ENCODE results near the gene NUMBL. TPM values are rescaled to one million over a fixed set of nuclear protein-coding genes. Genes with fewer than 3 reads are reported as not detected.

NUMBL gene
- total RNA-seq, 2 experiments from 2014 or later = 4.9 to 8.9 TPM

DNA sequence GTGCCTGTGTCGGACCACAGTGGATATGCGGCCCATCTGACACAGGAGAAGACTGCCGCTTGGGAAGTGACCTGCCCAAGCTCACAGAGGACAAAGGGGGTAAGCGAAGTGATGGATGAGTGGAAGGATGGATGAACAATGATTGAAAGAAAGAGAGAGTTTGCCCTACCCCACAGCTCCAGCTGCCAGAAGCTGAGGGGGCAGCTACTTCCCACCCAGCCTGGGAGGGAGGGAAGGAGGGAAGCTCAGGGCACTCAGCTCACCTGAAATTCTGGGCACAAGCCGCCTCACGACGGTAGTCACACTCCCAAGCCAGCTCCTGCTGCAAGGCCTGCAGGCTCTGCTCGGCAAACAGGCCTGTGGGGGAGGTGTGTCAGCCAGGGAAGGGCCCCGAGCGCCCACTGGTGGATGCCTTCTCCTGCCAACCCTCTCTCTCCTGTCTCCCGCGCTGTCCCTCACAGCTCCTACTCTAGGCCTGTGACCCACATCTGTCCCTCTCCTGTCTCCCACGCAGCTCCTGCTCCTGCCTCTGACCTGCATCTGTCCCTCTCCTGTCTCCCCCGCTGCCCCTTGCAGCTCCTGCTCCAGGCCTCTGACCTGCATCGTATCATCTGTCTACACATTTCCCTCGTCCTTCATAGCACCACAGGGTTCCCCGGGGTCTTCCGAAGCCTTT is 12.0 kb upstream of the NUMBL start:
- H3K4me3 ChIP-seq (ENCODE audit: low read depth, low read length, poor library complexity, severe bottlenecking) = no peak overlapping the region
- no TSS peak for BruUV-seq (replicated peaks)
- DNase-seq (ENCODE audit: low spot score) = no peak
- peaks cover 28% of the 10 kb centered on the region for H3K36me3 ChIP-seq (ENCODE audit: insufficient read depth, low read length)
- no peaks in the 10 kb centered on the region for H3K4me1 ChIP-seq (ENCODE audit: insufficient read depth, low read length, poor library complexity, severe bottlenecking)
- no peaks in the 10 kb centered on the region for H3K9me3 ChIP-seq (ENCODE audit: low read length)
- no peak overlapping the region for H3K27ac ChIP-seq (ENCODE audit: low read depth, low read length, poor library complexity, severe bottlenecking)
- no peak overlapping the region for H2AFZ ChIP-seq (ENCODE audit: low read length)
- POLR2A ChIA-PET = no interaction called here
- no peaks in the 10 kb centered on the region for H3K9me2 ChIP-seq (ENCODE audit: insufficient read depth, low read length)
- intact Hi-C loops (cut with micrococcal nuclease; ENCODE audit: unreplicated experiment) = no loop called here
- H3K4me2 ChIP-seq (ENCODE audit: low read length) = no peak overlapping the region
- H3K79me2 ChIP-seq (ENCODE audit: insufficient read depth, low read depth, low read length) = no peaks in the 10 kb centered on the region
- H4K20me1 ChIP-seq (ENCODE audit: insufficient read depth, low read length) = no peaks in the 10 kb centered on the region
- CTCF ChIA-PET (ENCODE audit: unreplicated experiment) = no interaction called here
- TF ChIP-seq EZH2phosphoT487 (IDR thresholded peaks at IDR 0.05; ENCODE audit: borderline replicate concordance, low read depth, low read length) = no peak
- TF ChIP-seq, protein P1, sequence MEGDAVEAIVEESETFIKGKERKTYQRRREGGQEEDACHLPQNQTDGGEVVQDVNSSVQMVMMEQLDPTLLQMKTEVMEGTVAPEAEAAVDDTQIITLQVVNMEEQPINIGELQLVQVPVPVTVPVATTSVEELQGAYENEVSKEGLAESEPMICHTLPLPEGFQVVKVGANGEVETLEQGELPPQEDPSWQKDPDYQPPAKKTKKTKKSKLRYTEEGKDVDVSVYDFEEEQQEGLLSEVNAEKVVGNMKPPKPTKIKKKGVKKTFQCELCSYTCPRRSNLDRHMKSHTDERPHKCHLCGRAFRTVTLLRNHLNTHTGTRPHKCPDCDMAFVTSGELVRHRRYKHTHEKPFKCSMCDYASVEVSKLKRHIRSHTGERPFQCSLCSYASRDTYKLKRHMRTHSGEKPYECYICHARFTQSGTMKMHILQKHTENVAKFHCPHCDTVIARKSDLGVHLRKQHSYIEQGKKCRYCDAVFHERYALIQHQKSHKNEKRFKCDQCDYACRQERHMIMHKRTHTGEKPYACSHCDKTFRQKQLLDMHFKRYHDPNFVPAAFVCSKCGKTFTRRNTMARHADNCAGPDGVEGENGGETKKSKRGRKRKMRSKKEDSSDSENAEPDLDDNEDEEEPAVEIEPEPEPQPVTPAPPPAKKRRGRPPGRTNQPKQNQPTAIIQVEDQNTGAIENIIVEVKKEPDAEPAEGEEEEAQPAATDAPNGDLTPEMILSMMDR (conservative IDR thresholded peaks at IDR 0.05; ENCODE audit: low read length) = no peak

DNA sequence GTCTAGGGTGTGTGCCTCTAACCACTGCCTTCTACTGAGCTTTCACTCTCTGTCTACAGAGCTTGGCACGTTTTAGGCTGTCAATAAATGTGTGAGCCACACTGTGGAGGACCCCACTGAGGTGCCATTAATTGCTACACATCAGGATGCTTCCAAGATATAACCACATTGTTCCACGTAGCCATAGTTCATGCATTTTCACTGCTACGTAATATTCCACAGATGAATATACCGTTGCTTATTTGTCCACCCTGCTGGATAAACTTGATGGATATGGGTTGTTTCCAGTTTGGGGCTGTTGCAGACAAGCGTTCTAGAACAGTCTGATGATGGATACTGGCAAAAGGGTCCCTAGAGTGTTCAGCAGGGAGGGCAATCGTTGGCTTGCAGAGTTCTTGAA is 11.3 kb upstream of the NUMBL start:
- DNase-seq (ENCODE audit: low spot score) = no peak
- intact Hi-C loops (cut with micrococcal nuclease; ENCODE audit: unreplicated experiment) = no loop called here
- Histone ChIP-seq H3K4me2 (ENCODE audit: low read length) (no peak overlapping the region), H3K4me3 (ENCODE audit: low read depth, low read length, poor library complexity, severe bottlenecking) (no peak overlapping the region), H3K36me3 (ENCODE audit: insufficient read depth, low read length) (peaks cover 27% of the 10 kb centered on the region), H3K9me2 (ENCODE audit: insufficient read depth, low read length) (no peaks in the 10 kb centered on the region), H3K9me3 (ENCODE audit: low read length) (no peaks in the 10 kb centered on the region), H4K20me1 (ENCODE audit: insufficient read depth, low read length) (no peaks in the 10 kb centered on the region), H3K4me1 (ENCODE audit: insufficient read depth, low read length, poor library complexity, severe bottlenecking) (no peaks in the 10 kb centered on the region), H3K79me2 (ENCODE audit: insufficient read depth, low read depth, low read length) (no peaks in the 10 kb centered on the region), H3K27ac (ENCODE audit: low read depth, low read length, poor library complexity, severe bottlenecking) (no peak overlapping the region), H2AFZ (ENCODE audit: low read length) (no peak overlapping the region)
- POLR2A ChIA-PET = no interaction called here
- TF ChIP-seq, protein P1 (conservative IDR thresholded peaks at IDR 0.05; ENCODE audit: low read length) = no peak
- no peak for TF ChIP-seq EZH2phosphoT487 (IDR thresholded peaks at IDR 0.05; ENCODE audit: borderline replicate concordance, low read depth, low read length)
- BruUV-seq (replicated peaks) = no TSS peak
- CTCF ChIA-PET (ENCODE audit: unreplicated experiment) = no interaction called here

DNA sequence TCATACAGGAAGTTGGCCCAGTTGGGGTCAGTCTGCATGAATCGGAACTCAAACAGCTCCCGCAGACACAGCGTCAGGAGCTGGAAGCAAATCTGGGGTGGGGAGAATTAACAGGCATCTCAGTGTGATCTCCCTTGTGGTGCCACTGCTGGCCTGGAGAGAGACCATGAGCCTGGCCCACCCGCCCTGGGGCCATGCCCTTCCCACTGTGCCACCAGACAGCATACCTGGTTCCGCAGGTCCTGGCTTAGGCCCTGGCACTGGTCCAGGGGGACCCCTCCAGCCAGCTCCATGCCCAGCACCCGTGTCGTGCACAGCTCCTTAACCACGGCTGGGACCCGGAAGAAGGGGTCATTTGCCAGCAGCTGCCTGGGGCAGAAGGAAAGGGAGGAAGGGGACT is 9.6 kb upstream of the NUMBL start:
- ChIA-PET CTCF (ENCODE audit: unreplicated experiment) (no interaction called here), POLR2A (no interaction called here)
- Histone ChIP-seq H3K9me2 (ENCODE audit: insufficient read depth, low read length) (no peaks in the 10 kb centered on the region), H3K4me1 (ENCODE audit: insufficient read depth, low read length, poor library complexity, severe bottlenecking) (no peaks in the 10 kb centered on the region), H2AFZ (ENCODE audit: low read length) (no peak overlapping the region), H3K27ac (ENCODE audit: low read depth, low read length, poor library complexity, severe bottlenecking) (no peak overlapping the region), H3K79me2 (ENCODE audit: insufficient read depth, low read depth, low read length) (no peaks in the 10 kb centered on the region), H3K4me2 (ENCODE audit: low read length) (no peak overlapping the region), H3K9me3 (ENCODE audit: low read length) (no peaks in the 10 kb centered on the region), H3K36me3 (ENCODE audit: insufficient read depth, low read length) (peaks cover 25% of the 10 kb centered on the region), H3K4me3 (ENCODE audit: low read depth, low read length, poor library complexity, severe bottlenecking) (no peak overlapping the region), H4K20me1 (ENCODE audit: insufficient read depth, low read length) (no peaks in the 10 kb centered on the region)
- TF ChIP-seq EZH2phosphoT487 (IDR thresholded peaks at IDR 0.05; ENCODE audit: borderline replicate concordance, low read depth, low read length) = no peak
- TF ChIP-seq, protein P1 (conservative IDR thresholded peaks at IDR 0.05; ENCODE audit: low read length) = no peak
- intact Hi-C loops (cut with micrococcal nuclease; ENCODE audit: unreplicated experiment) = no loop called here
- DNase-seq (ENCODE audit: low spot score) = no peak
- no TSS peak for BruUV-seq (replicated peaks)
